ENCODE measurements around the gene TMEM220. TPM values are rescaled to one million over a fixed set of nuclear protein-coding genes. Genes with fewer than 3 reads are reported as not detected.
"Not testable (repeated sequence)": the region's sequence is repeated elsewhere in the genome, so short reads cannot be mapped to it uniquely, and the experiment has no call there.

TMEM220 gene
- polyA plus RNA-seq, 4 donors: 8.4 to 11.0 (median 9.7) TPM

DNA sequence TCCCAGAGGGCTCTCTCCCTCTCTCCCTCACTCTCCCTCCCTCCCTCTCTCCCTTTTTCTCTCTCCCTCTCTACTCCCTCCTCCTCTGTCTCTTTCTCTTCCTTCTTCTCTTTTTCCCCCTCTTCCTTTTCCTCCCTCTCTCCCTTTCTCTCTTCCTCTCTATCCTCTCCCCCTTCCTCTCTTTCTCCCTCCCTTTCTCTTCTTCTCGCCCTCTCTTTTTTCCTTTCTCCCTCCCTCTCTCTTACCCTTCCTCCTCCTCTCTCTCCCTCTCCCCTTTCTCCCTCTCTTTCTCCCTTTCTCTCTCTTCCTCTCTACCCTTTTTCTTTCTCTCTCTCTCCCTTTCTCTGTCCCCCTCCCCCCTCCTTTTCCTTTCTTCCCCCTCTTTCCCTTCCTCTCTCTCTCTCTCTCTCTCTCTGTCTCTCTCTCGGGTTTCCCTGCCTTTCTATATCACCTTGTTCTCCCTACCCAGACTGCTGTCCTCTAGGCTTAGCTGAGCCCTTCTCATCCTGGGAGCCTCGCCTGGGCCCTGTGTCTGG, 25.8 kb upstream of the TMEM220 start:
- DNase-seq (ENCODE audit: low read depth in 4 of 4, low spot score in 2 of 4): no peak

DNA sequence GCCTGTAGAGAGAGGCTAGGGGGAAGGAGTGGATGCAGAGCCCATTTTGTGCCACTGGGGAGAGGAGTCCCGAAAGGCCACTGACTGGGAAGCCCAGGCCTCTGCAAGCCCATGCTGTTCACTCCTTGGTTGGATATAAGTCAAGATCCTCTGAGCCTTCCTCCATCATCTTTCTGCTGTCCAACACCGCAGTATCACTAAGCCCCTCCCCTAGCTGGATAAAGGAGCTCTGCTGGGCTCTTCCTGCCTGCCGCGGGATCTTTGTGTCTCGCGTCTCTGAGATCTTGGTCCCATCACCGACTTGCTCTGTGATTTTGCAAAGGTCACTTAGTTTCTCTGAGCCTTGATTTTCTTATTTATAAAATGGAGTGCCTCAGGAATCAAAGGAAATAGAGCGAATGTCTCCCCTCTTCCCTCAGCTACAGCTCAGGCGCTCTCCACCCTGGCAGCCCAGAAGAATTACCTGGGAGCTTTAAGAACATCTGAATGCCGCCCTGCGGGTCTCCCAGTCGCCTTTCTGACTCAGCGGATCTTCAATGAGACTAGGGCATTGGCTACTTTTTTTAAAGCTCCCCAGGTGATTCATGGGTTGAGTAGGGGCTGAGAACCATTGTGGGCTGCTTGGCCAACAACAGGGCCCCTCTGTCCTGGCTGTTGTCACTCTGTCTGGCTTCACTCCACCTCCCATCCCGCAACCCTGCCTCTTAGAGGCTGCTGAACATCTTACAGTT, 25.2 kb upstream of the TMEM220 start:
- DNase-seq (ENCODE audit: low read depth in 4 of 4, low spot score in 2 of 4): no peak

DNA sequence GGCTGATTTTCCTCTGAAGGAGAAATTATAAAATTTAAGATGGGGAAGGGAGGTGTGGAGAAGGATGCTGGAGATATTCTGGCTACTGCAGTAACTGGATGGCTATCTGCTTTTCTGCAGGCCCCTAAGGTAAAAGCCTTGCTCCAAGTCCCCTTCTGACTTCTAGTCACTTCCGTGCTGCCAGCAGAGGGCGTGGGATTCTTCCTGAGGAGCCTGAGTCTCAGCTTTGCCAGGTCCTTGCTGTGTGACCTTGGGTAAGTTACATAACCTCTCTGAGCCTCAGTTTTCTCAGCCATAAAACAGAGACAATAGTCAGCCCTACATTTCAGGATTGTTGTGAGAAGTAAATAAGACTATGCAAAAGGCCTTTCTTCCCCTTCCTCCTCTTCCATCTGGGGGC, 24.3 kb upstream of the TMEM220 start:
- DNase-seq (ENCODE audit: low read depth in 4 of 4, low spot score in 2 of 4): no peak

DNA sequence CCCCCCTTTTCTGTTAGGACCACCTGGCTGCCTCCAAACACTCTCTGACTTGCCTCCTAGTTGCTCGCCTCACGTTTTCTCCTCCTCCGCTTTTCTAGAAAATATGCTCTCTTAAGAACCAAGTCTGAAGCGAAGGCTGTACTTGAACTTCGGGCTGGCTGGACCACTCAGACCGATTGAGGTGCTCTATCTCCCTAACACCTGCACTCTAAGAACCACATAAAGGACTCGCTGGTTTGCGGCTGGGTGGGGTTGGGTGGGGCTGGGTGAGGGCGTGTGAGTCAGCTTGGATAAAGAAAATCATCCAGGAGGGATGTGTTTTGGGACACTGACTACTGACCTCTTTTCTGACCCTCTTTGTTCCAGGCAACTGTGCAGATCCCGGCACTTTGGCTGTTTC, 22.9 kb upstream of the TMEM220 start:
- DNase-seq (ENCODE audit: low read depth in 4 of 4, low spot score in 2 of 4): no peak

DNA sequence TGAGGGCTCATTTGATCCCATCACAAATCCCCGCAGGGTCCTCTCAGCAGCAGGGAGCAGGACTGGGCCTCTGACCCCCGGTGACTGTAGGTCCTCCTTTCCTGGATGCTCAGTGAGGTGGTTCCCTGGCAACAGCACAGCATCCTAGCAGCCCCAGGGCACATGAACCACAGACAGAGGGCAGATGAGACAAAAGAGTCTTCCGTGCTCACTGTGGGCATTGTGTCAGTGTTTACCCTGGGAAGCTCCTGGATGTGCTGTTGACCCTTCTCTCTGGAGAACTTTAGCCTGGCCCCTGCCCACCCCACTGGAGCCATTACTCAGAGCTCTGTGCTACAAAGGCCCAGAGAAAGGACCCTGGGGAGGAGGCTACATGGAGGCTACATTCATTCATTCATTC, 21.7 kb upstream of the TMEM220 start:
- no peak for DNase-seq (ENCODE audit: low read depth in 4 of 4, low spot score in 2 of 4)

DNA sequence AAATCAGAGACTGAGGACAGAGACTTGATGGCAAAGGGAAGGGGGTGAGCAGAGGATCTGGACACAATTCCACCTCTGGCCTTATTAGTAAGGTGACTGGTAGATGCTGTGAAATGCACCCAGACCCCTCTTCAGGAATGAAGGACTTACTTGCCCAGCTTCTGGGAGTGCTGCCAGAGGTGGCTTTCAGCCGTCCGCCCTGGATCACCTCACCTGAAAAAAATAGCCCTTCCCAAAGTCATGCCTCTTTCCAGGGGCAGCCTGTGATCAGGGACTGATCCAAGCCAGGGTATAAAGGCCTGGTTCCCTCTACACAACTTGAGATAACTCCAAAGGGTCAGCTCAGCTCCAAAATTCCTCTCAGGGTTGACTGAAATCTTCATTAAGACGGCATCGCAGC, 20.4 kb upstream of the TMEM220 start:
- no peak for DNase-seq (ENCODE audit: low read depth in 4 of 4, low spot score in 2 of 4)

DNA sequence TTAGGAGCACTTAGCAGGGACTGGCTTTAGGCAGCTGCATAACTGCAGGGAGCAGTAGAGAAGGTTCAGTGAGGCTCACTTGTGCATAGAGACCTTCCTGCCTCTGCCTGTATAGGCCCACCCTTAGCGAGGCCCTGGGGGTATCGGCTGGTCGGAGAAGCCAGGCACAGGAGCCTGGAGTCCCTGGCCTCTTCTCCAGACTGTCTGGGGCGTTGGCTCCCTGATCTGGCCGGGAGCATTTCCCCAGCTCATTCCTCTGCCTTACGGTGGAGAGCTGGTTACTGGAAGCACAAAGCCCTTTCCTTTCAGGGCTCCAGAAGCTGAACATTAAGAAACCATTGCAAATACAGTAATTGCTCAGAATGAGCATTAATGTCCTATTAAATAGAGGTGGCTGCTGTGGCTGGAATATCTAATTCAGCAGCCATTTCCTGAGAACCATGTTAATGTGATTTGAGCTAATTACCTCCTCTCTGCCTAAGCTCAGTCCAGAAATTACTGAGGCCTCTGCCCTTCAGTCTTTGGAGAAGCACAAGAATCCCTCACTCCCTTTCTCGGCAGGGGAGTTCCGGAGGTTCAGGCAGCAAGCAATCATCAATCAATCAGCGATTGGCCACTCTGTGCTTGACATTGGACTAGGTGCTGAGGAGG, 18.8 kb upstream of the TMEM220 start:
- no peak for DNase-seq (ENCODE audit: low read depth in 4 of 4, low spot score in 2 of 4)

DNA sequence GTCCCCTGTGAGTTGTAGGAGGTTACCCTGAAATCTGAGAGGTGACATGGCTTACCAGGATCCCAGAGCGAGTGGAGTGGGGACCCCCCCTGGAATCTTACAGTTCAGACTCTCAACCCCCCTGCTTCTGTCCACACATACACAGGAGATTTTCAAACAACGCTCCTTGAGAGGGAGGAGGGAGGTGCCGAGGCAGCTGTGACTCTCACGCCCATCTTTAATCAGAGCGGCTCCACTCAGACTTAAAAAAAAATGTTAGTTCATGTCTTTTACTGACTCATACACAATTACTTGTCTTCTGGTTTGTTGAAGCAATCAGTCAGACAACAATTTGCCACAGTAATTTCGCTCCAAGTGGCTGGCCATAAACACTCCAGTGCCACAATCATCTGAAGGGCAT, 15.4 kb upstream of the TMEM220 start:
- DNase-seq (ENCODE audit: low read depth in 4 of 4, low spot score in 2 of 4): no peak

DNA sequence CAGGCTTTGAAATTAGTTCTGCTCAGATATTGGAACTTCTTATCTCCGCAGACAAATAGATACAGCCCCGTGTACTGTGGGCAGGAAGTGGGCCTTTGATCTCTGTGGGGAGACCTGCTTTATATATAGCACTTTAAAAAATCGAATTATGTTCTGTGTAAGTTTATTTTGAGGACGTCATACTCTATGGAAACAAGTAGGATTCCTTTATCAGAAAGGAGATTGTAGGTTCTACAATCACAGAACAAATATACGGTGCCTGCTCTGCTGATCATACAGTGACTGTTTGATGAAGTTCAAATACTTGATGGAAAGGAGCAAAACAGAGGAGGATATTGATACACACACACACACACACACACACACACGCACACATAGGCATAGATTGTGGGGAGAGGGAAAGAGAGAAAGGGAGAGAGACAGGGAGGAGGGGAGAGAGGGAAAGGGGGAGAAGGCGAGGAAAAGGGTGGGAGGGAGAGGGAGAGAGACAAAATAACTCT, 14.7 kb upstream of the TMEM220 start:
- DNase-seq (ENCODE audit: low read depth in 4 of 4, low spot score in 2 of 4): no peak

DNA sequence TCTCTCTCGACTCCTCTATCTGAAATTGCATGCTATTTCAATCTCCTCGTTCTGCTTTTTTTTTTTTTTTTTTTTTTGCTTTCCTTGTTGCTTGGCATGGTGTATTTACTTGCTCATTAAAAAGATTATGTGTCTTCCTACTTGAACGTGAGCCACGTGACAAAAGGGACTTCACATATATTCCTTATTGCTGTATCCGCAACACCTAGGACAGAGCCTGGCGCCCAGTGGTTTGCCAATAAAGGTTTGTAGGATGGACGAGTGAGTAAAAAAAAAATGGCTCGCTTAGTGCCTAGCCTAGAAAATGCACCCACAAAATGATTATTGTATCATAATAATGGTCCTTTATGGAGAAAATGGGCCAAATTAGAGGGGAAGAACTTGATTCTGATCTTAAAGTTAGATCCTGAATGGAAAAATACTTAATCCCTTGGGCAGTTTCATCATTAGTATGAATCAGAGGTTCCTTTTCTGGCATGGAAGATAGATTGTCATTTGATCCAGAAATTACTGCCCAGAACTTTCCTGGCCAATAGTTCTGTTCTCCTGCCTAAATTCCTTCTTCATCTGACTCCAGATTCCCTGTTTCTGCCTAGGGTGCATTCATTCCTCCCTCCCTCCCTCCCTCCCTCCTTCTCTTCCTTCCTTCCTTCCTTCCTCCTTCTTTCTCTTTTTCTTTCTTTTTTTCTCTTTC, 13.6 kb upstream of the TMEM220 start:
- no peak for DNase-seq (ENCODE audit: low read depth in 4 of 4, low spot score in 2 of 4)

DNA sequence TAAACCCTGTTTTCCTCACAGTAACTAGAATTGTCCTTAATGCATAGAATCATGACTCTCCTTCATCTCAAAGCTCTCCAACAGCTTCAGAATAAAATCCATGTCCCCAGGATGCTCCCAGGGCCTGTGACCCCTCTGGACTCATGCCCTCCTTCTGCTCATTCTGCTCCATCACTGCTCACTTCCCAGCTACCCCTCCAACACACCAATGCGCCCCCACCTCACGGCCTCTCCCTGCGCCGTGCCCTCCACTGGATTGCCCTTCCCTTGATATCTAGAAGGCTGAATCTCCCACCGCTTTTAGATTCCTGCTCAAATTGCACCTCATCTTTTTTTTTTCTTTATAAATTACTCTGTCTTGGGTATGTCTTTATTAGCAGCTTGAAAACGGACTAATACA, 12.6 kb upstream of the TMEM220 start:
- no peak for DNase-seq (ENCODE audit: low read depth in 4 of 4, low spot score in 2 of 4)

DNA sequence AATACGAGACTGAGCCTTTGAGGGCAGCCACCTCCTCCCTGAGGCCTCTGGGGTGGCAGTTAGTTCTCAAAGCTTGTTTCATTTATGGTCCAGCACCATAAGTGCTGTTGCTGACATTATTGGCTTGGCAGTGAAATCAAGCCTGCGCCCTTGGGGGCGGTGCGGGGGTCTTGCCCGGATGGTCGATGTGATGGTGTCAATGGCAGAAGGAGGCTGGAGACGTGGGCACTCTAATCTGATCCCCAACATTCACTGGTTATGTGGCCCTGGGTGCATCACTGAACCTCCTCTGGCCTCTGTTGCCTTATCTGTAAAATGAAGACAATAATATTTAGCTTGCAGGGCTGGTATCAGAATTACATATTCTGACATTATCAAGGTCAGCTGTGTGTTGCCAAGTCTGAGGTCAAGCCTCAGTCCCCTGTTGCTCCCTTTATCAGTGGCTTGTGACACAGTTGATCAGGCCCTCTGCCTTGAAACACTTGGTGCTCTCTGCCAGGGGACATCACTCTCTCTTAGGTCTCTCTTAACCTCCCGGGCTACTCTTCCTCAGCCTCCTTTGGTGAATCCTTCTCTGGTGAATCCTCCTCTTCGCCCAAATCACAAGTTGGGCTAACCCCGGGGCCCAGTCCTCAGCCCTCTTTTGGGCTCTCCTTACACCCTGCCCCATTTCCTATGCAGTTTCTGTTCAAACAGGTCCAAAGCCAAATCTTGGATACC, 11.8 kb upstream of the TMEM220 start:
- DNase-seq (ENCODE audit: low read depth in 4 of 4, low spot score in 2 of 4): no peak

DNA sequence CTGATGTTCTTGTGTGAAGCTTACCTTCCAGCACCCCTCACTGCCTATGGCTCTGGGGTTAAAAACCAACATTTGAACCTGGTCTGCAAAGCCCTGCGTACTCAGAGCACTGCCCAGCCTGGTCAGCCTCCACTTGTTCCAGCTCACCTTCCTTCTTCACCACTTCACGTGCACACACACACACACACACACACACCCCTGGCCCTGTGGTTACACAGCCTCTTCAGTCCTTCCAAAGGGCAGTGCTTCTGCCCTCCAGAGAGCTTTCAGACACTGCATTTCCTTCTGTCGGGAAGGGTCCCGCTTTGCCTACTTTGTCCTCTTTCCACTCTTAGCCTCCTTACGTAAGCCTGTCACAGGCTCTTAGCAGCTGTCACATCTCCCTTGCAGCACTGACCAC, 9.6 kb upstream of the TMEM220 start:
- no peak for DNase-seq (ENCODE audit: low read depth in 4 of 4, low spot score in 2 of 4)

DNA sequence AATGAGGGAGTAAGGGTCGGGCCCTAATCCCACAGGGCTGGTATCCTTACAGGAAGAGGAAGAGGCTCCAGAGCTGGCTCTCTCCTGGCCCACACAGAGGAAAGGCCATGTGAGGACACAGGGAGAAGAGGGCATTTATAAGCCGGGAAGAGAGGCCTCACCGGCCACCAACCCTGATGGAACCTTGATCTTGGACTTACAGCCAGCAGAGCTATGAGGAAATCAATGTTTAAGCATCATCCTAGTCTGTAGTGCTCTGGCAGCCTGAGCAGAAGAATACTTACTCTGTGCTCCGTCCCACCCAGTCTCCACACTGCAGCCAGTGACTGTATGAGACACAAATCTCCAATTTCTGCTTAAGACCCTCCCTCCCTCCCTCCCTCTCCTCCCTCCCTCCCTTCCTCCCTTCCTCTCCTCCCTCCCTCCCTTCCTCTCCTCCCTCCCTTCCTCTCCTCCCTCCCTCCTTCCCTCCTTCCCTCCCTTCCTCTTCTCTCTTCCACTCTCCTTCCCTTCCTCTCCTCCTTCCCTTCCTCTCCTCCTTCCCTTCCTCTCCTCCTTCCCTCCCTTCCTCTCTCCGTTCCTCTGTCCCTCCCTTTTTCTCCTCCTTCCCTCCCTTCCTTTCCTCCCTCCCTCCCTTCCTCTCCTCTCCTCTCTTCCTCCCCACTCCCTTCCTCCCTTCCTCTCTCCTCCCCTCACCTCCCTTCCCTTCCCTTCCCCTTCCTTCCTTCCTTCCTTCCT, 8.9 kb upstream of the TMEM220 start:
- DNase-seq (ENCODE audit: low read depth in 4 of 4, low spot score in 2 of 4): no peak

DNA sequence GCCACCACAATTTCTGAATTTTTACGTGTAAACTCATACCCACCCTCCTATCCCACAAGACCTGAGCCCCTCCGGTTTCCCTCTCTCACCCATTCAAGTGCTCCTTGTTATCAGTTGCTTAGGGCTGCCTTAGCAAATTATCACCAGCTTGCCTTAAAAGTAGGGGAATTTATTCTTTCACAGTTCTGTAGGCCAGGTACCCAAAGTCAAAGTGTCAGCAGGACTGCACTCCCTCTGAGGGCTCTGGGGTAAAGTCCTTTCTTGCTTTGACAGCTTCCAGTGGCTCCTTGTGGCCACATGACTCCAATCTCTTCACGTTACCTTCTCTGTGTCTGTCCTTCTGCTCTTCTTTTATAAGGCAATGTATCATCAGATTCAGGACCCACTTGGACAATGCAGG, 7.9 kb upstream of the TMEM220 start:
- no peak for DNase-seq (ENCODE audit: low read depth in 4 of 4, low spot score in 2 of 4)

DNA sequence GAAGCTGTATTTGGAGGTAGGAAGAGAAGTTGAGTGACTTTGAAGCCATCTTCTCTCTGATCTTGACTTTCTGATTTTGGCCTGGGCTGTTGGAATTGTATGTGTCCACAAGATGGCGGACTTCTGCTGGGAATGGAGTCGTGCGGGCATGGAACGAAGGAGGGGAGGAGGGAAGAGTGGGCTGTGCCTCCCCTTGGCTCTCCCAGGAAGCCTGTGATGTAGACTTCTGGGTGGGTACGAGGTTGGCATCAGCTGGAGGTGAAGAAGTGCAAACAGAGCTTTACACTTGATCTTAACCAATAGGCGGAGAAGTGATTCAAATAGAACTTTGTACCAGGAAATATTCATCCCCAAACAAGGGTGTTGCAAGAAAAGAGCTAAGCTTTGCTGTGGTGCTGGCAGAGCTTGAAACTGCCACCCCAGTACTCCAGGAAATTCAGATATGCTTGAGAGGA, 7.4 kb upstream of the TMEM220 start:
- DNase-seq (ENCODE audit: low read depth in 4 of 4, low spot score in 2 of 4): peak in 1 of 4 donors; percentile 55

DNA sequence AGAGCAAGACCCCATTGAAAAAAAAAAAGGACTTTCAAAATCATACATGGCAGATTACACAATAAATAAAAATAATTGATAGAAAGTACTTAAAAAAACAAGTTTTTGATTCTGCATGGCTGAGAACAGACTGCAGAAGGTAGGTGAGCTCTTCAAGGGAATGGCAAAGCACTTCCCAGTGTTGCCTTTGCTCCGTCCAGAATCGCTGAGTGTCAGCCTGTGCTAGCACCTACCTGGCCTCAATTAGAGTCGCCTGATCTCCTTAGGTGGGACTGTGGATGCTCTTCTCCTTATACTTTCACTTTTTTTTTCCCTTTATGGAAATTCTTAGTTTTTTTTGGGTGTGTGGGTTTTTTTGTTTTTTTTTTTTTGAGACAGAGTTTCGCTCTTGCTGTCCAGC, 6.0 kb upstream of the TMEM220 start:
- DNase-seq (ENCODE audit: low read depth in 4 of 4, low spot score in 2 of 4): no peak

DNA sequence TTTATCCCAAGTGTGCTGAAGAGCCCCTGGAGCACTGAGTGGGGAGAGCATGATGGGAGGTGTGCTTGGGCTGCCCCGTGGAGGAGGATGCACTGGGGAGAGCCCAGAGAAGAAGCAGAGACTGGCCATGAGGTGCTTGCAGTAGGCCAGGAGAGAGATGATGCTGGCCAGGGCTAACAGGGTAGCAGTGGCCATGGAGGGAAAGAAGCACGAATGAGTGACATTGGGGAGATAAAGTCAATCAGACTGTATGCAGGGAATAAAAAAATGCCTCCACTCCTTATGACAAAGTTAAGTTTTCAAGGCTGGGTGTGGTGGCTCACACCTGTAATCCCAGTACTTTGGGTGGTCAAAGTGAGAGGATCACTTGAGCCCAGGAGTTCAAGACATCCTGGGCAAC, 5.4 kb upstream of the TMEM220 start:
- DNase-seq (ENCODE audit: low read depth in 4 of 4, low spot score in 2 of 4): no peak

DNA sequence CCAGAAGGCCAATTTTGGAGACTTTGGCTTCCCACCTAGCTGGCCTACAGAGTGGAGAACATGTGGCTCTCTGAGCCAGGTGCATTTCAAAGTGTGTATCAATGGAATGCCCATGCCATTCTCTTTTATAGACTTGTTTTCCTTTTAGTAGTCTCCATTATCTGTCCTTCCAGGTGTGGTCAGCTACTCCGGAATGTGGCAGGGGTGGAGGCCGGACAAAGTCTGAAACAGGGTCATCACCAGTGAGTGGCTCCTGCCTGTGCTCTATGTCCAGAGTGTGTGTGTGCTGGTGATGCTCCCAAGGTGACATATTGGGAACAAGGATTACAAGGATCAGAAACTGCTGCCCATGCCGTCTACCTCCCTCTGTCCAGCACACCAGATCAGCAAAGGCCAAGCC, 3.8 kb upstream of the TMEM220 start:
- DNase-seq (ENCODE audit: low read depth in 4 of 4, low spot score in 2 of 4): no peak

DNA sequence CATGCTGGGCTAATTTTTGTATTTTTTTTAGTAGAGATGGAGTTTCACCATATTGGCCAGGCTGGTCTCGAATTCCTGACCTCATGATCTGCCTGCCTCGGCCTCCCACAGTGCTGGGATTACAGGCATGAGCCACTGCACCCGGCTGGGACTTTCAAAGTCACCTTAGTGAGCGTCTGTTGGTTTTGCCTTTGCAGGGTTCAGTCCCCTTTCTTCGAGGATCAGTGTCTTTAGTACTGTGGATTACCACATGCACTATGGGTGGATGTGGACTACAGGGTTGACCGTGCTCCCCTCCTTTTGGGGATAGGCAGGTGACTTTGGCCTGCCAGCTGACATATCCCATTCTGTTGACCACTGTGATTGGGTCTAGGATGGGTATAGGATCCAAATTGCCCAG, 2.3 kb upstream of the TMEM220 start:
- DNase-seq (ENCODE audit: low read depth in 4 of 4, low spot score in 2 of 4): not testable (repeated sequence)

Measured in left renal cortex interstitium (tissue), 4 donors.